Measurements from ENCODE around the gene ST6GALNAC1.
"Not testable (repeated sequence)": the region's sequence is repeated elsewhere in the genome, so short reads cannot be mapped to it uniquely, and the experiment has no call there.

ST6GALNAC1 gene

DNA sequence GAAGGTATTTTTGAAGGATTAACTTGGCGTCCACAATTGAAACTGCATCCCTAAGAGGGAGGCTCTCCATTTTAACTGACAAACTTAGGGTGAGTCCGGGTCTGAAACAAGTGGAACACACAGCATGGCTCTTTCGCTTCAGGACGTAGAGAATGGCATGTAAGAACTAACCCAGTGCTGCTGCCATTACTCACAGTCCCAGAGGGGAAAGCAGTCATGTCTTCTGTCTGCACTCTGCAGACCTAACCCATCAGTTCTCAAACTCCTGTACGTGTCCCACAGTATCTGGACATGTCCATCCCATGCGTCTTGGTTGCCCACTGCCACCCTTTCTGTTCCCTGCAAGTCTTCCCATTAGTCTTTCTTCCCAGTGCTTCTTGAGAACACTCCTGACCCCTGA is 563 bp downstream of the ST6GALNAC1 start:
- DNase-seq (ENCODE audit: low read depth in 2 of 3, low spot score in 1 of 3), result no peak

- no peak for DNase-seq (ENCODE audit: low read depth in 2 of 3, low spot score in 1 of 3)
These were observed 1.5 kb downstream of the ST6GALNAC1 start for GRCh38 chr17:76642032-76642561.

DNA sequence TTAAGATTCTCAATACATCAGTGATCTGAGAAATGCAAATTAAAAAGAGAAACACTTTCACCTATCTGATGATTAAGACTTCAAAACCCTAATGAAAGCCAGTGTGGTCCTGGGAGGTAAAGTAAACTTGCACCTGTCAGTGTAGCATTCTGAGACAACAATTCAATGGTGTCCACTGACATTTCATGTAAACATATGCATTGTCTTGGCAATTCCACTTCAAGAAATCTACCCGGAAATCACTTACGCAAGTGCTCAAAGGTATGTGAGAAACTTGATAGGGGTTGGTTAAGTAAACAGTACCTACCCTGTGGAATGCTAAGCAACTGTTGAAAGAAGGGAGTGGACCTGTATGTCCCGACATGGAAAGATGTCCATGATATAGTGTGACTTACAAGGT is 2.1 kb downstream of the ST6GALNAC1 start:
- no peak for DNase-seq (ENCODE audit: low read depth in 2 of 3, low spot score in 1 of 3)

- DNase-seq (ENCODE audit: low read depth in 2 of 3, low spot score in 1 of 3), result no peak
These were observed 2.8 kb downstream of the ST6GALNAC1 start for GRCh38 chr17:76640550-76641380.

DNA sequence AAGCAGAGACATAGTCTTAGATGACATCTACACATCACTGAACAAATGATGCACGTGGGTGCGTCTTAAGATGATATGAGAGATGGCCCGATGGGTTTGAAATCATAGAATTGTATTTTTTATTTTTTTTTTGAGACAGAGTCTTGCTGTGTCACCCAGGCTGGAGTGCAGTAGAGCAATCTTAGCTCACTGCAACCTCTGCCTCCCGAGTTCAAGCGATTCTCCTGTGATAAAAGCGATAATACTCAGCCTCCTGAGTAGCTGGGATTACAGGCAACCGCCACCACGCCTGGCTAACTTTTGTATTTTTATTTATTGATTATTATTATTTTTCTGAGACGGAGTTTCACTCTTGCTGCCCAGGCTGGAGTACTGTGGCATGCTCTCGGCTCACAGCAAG is 5.3 kb downstream of the ST6GALNAC1 start:
- no peak for DNase-seq (ENCODE audit: low read depth in 2 of 3, low spot score in 1 of 3)

DNA sequence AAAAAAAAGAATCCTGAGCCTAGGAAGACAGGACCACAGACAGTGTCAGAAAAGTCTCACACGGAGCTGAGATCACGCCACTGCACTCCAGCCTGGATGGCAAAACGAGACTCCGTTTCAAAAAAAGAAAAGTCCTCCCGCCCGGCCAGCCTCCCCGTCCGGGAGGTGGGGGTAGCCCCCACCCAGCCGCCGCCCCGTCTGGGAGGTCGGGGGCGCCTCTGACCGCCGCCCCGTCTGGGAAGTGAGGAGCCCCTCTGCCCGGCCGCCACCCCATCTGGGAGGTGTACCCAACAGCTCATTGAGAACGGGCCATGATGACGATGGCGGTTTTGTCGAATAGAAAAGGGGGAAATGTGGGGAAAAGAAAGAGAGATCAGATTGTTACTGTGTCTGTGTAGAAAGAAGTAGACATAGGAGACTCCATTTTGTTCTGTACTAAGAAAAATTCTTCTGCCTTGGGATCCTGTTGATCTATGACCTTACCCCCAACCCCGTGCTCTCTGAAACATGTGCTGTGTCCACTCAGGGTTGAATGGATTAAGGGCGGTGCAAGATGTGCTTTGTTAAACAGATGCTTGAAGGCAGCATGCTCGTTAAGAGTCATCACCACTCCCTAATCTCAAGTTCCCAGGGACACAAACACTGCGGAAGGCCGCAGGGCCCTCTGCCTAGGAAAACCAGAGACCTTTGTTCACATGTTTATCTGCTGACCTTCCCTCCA is 6.9 kb downstream of the ST6GALNAC1 start:
- not testable (repeated sequence) for DNase-seq (ENCODE audit: low read depth in 2 of 3, low spot score in 1 of 3)

- no peak for DNase-seq (ENCODE audit: low read depth in 2 of 3, low spot score in 1 of 3)
These were observed 7.7 kb downstream of the ST6GALNAC1 start for GRCh38 chr17:76635659-76636360.

DNA sequence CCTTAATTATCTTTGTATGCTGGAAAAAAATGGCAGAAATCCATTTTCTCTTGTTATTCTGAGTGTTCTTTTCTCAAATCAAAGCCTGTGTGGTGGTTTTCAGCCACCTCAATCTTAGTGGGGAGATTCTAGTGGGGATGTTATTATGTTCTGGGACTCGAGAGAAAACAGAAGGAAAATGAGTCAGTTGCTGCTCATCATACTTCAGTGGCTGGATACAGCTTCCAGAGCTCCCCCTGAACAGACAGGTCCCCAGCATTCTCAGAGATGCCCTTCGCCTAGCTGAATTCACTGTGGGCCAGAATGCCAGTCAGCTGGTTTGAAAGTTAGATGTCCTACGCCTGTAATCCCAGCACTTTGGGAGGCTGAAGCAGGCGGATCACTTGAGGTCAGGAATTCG is 8.5 kb downstream of the ST6GALNAC1 start:
- no peak for DNase-seq (ENCODE audit: low read depth in 2 of 3, low spot score in 1 of 3)

- DNase-seq (ENCODE audit: low read depth in 2 of 3, low spot score in 1 of 3), result no peak
These were observed 9.8 kb downstream of the ST6GALNAC1 start for GRCh38 chr17:76633628-76634328.

GRCh38 chr17:76631821-76632565 is 11.6 kb downstream of the ST6GALNAC1 start:
- no peak for DNase-seq (ENCODE audit: low read depth in 2 of 3, low spot score in 1 of 3)

GRCh38 chr17:76630151-76630550 is 13.4 kb downstream of the ST6GALNAC1 start:
- DNase-seq (ENCODE audit: low read depth in 2 of 3, low spot score in 1 of 3), result no peak

- no peak for DNase-seq (ENCODE audit: low read depth in 2 of 3, low spot score in 1 of 3)
These were observed 16.0 kb downstream of the ST6GALNAC1 start for GRCh38 chr17:76627510-76627909.

DNA sequence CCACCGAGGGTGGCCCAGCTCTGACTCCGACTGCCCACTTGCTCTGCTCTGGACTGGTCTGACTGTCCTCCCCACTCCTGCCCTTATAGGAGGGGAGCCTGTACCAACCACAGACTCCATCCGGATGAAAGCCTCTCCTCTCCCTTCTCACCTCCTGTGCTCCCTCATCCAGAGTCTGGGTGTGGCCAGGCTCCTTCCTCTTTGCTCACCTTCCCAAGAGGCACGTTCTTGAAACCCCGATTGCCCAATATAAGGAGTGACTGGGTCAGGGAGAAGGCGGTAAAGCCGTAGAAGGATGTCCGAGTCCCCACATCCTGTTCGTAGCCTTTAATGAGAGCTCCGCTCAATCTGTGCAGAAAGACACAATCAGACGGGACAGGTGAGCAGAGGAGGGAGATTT is 17.1 kb downstream of the ST6GALNAC1 start:
- DNase-seq (ENCODE audit: low read depth in 2 of 3, low spot score in 1 of 3), result no peak

DNA sequence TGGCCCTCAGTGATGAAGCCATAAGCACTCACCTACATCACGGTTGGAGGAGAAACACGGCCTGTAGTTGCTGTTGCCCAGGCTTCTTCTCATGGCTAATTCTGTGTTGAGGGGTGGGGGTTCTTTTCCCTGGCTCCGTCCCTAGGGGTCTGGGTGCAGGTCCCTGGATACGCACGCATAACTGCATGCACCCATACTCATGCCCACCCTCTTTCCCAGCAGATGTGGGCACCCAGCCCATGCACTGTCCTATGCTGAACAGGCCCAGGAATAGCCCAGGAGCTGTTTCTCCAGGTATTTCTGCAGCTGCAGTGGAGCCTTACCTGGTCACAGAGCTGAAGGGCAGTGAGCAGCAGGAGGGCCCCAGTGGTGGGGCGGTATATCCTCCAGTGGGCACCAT is 18.1 kb downstream of the ST6GALNAC1 start:
- no peak for DNase-seq (ENCODE audit: low read depth in 2 of 3, low spot score in 1 of 3)

DNA sequence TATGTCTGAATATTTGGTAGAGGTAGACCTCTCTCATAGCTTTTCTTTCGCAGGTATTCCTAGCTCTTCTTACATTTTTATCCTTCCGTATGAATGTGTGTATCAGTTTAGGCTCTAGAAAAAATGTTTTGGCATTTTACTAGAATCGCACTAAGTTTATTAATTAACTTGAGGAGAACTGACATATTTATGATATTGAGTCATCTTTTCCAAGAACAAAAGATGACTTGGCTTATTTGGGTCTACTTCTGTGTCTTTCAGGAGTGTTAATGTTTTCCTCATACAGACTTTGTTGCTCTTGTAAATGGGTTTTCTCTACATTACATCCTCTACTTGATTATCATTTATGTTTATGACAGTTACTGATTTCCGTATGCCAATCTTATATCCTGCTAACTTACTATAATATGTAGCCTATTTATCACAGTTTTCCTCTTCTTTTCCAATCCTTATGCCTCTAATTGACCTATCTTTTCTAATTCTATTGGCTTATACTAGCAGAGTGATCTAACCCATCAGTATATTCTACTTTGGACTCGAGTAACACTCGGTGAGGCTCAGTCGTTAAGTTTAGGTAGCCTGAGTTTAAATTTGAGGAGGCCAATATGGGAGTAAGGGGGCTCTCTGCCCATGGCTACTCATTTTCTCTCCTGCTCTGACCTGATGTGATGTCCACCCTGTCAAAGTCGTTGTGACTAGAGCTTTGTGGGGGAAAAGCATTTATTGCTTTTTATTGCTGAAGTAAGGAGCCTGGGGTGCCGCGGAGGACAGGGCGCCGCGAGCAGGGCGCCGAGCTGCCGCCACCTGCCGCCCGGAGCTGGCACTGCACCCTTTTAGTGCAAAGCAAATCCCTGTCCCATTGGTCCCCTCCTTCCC is 20.0 kb downstream of the ST6GALNAC1 start:
- DNase-seq (ENCODE audit: low read depth in 2 of 3, low spot score in 1 of 3), result peak; percentile 63 to 76 (median 74)

GRCh38 chr17:76617838-76618237 is 25.7 kb downstream of the ST6GALNAC1 start:
- DNase-seq (ENCODE audit: low read depth in 2 of 3, low spot score in 1 of 3), result no peak

DNA sequence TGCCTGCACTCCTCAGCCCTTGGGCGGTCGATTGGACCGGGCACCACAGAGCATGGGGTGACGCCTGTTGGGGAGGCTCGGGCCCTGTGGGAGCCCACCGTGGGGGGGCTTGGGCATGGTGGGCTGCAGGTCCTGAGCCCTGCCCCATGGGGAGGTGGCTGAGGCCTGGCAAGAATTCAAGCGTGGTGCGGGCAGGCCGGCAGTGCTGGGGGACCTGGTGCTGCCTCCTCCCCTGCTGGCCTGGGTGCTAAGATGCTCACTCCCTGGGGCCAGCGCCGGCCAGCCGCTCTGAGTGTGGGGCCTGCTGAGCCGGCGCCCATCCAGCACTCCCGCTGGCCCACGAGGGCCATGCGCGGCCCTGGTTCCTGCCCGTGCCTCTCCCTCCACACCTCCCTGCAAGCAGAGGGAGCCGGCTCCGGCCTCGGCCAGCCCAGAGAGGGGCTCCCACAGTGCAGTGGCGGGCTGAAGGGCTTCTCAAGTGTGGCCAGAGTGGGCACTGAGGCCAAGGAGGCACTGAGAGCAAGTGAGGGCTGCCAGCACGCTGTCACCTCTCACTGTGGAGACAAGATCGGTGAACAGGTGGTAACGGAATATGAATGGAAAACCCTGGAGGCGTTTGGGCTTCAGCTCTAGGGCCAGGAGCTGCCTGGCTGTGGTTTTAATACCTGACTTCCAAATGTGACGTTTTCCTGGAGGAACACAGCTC is 28.5 kb downstream of the ST6GALNAC1 start:
- no peak for DNase-seq (ENCODE audit: low read depth in 2 of 3, low spot score in 1 of 3)

DNA sequence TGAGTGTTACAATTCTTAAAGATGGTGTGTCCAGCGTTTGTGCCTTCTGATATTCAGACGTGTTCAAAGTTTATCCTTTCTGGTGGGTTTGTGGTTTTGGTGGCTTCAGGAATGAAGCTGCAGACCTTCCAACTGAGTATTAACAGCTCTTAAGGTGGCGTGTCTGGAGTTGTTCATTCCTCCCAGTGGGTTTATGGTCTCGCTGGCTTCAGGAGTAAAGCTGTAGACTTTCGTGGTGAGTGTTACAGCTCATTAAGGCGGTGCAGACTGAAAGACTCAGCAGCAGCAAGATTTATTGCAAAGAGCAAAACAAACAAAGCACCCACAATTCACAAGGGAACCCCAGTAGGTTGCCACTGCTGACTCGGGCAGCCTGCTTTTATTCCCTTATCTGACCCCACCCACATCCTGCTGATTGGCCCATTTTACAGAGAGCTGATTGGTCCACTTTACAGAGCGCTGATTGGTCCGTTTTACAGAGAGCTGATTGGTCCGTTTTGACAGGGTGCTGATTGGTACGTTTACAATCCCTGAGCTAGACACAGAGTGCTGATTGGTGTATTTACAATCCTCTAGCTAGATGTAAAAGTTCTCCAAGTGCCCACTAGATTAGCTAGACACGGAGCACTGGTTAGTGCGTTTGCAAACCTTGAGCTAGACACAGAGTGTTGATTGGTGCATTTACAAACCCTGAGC is 29.3 kb downstream of the ST6GALNAC1 start:
- not testable (repeated sequence) for DNase-seq (ENCODE audit: low read depth in 2 of 3, low spot score in 1 of 3)

Measured in stimulated activated CD4-positive, alpha-beta T cell treated with anti-CD3 and anti-CD28 coated beads, Interleukin-12 subunit alpha, Interleukin-12 subunit beta, amount 100 ng/mL, for 48 hours (primary cell).